GM18526 (cell line): ENCODE results near the gene CXCL17.

ENCODE experiments used
- POLR2A ChIP-seq: IDR thresholded peaks from 3 replicates; pipeline ENCODE4 v1.6.1; 2011; ENCODE audit not compliant: insufficient read length; ENCODE audit errors: extremely low read depth

Gene CXCL17

DNA sequence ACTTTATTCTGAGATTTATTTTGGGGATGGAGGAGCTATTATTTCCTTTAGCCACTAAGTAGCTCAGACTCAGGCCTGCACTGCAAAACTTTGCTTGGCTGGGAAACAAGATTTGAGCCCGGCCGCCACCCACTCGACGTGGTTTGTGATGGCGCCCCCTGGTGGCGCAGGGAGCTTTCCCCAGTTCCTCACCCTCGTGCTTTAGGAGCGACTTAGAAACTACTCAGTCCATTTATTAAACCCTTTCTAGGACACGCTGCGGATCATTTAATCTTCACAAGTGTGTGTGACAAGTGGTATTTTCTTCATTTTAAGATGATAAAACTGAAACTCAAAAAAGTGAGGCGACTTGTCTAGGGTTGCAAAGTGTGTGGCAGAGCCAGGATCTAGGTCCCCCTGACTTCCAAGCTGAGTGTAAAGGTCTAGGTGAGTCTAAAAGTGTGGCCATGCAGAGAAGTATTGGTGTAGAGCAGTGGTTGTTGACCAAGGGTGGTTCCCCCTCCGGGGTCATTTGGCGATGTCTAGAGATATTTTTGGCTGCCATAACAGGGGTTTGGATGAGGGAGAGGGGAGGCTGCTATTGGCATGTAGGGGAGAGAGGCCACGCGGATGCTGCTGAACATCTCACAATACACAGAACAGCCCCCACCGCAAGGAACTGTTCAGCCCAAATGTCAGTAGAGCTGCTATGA is 2.2 kb downstream of the CXCL17 start:
- TF ChIP-seq POLR2A: no peak

DNA sequence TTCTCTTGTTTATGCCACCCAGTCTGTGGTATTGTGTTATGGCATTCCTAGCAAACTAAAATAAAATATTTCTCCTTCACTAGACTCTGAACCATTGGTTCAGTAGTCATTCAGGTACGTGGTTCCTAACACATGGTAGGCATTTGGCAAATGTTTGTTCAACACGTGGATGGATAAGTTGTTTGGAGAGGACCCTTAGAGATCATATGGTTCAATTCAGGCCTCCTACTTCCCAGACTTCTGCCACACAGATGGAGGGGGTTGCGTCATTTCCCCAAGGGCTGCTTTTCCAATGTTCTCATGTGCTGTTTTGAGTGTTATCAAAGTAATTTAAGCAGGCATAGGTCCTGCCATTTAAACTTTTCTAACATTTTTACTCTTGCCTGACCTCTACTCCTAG is 6.7 kb downstream of the CXCL17 start:
- TF ChIP-seq POLR2A: no peak

DNA sequence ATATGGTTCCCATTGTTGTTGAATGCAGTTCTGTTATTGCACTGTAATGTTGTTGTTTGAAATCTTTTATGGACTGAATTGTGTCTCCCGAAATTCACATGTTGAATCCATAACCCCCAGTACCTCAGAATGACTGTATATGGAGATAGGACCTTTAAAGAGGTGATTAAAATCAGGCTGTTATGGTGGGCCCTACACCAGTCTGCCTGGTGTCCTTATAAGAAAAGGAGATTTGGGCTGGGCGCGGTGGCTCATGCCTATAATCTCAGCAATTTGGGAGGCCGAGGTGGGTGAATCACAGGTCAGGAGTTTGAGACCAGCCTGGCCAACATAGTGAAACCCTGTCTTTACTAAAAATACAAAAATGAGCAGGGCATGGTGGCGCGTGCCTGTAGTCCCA is 7.4 kb downstream of the CXCL17 start:
- TF ChIP-seq POLR2A: no peak

DNA sequence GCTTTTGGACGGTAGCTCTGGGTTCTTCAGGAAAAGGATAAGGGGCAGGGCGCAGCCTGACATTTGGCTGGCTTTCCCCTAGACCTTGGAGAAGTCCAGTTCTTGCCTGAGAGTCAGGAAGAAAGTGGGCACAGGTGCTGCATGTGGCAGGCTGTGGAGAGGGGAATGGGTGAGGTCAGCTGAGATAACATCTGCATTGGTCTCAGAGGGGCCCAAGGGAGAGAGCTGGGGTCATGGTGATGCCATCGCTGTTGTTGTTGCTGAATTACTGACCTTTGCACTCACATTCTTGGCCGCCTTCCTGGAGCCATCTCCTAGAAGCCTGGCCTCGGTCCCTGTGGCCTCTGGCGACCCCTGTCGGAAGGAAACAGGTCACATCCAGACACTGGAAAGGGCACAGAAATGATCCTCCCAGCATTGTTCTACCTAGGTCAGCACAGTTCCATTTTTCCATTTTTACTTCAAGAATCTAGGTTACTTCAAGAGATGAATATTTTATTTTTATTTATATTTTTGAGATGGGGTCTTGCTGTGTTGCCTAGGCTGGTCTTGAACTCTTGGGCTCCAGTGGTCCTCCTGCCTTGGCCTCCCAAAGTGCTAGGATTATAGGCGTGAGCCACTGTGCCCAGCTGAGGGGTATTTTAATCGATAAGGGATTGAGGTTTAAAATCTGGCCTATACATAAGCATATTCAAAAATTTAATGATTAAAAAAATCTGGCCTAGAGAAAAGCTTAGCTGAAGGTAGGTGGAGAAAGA is 9.1 kb downstream of the CXCL17 start:
- no peak for TF ChIP-seq POLR2A

DNA sequence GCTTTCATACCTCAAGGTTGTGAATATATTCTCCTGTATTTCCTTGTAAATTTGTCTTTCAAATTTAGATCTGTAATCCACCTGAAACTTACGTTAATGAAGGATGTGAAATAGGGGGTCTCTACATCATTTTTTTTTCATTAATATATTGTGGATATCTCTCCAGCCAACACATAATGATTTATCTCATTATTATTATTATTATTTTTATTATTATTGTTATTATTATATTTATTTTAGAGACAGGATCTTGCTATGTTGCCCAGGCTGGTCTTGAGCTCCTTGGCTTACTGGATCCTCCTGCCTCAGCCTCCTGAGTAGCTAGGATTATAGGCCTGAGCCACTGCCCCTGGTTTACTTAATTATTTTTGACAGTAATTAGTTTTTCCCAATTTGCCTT is 11.3 kb downstream of the CXCL17 start:
- no peak for TF ChIP-seq POLR2A

DNA sequence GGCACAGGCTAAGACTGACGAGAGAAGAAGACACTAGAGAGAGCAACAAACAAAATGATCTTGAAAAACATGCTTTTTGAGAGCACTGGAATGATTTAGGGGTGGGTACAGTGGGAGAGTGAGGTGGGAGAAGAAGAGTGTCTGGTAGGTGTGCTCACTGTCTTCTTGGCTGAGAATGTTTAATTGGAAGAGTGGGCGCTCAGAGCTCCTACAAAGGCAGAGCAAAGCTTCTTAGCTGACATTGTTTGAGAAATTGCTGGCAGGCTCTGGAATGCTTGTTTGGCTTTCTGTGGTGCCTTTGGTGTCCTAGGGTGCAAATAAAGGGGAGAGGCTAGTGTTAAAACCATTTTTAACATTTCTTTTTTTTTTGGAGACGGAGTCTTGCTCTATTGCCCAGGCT is 14.1 kb downstream of the CXCL17 start:
- no peak for TF ChIP-seq POLR2A

DNA sequence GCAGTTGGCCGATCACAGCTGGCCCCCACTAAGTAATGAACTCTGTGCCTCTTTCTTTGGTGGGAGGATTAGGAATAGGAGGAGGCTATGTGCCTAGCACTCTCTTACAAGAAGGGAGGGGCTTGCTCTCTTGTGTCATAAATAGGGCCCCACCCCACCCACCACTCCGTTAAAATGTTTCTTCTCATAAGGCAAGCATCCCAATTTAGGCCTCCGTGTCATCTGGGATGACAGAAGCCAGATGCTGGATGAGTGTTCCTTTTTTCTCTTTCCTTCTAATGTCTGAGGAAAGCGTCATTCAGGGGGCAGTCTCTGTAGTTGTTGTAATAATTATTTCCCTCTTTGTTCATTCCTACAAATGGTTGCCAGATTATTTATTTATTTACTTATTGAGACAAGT is 15.4 kb downstream of the CXCL17 start, which contains the start of gene LIPE:
TSS of gene LIPE (minus strand) at position 76 of the 400 bp plus-strand sequence. CDS start 239 bp downstream, outside the sequence.
- no peak for TF ChIP-seq POLR2A

DNA sequence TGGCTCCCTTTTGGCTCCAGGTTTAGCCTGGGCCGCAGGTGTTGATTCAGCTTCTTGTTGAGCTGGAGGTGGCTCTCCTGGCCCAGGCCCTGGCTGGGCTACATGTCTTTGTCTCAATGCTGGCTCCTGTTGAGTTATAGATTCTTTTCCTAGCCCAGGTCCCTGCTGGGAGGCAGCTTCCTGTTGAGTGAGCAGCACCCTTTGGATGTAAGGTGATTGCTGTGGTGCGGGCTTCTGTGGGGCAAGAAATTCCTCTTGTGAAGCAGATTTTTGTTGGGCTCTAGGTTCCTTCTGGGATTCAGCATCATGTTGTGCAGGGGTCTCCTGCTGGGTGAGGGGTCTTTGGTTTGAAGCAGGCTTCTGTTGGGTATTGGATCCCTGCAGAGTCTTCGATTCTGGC is 16.1 kb downstream of the CXCL17 start:
- no peak for TF ChIP-seq POLR2A

DNA sequence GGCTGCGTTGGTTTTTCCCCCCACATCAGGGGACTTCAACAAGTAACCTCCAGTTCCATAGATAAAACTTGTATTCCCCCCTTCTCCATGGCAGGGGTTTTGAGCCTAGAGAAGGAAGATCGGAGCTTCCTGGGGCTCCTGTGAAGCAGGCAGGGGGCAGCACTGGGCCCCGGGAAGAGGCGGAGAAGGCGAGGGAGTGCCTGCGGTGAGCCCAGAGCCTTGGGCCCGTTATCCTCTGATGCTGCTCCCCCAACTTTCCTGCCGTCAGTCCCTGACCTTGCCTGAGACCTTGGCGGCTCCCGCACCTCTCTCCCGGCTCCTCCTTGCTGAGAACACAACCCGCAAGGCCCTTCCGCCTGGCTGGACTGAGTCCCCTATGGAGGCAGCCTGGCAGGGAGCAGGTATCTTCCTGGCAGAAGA is 18.0 kb downstream of the CXCL17 start:
- no peak for TF ChIP-seq POLR2A

DNA sequence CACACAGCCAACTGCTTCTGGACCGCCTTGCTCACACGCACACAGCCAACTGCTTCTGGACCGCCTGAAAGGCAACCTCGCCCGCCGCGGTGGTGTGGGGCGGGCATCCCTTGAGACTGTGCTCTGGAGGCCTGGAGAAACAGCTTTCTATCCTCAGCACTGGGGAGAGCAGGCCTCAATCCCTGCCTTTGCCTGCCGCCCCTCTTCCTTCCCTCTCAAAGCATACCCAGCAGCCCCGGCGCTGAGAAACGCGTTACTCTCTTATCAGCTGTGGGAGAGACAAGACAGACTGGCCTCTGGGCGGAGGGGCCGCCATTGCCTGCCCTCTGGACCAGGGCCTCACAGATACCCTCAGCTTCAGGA is 18.4 kb downstream of the CXCL17 start:
- TF ChIP-seq POLR2A: no peak

DNA sequence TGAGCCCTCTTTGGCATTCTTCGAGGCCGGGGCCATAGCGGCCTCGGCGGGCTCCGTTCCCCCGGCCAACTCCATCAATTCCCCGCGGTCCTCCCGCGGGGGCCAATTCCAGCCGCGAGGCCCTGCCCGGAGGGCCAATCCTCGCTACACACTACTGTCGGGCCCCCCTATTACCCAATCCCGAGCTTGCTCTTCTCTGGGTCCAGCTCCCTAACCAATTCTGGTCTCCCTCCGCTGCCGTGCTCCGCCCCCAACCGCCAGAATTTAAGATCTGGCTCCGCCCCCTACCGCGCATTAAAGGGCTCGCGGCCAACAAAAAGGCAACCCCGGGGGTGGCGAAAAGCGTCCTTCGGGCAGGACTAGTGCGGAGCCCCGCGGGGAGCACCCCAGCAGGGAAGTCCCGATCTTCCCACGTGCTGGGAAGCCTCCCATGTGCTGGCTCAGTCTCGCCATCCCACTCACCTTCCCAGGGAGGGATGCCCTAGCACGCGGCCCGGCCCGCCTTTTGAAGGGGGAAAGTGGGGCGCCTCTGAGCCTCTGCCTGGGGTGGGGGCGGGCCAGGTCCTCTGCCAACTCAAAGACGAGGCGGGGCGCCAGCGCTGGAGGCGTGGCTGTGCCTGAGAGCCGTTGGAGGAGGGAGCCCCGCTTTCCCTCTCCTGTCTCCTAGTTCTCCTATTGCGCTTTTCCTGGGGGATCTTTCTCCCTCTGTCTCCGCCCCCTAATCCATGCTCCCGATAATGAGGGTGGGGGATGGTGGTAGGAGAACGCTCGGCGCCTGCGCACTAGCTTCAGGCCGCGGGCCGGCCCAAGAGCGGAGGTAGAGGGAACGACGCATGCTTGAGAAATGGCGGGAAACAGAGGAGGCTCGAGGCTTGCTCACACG is 19.0 kb downstream of the CXCL17 start:
- peak; percentile 43 for TF ChIP-seq POLR2A

DNA sequence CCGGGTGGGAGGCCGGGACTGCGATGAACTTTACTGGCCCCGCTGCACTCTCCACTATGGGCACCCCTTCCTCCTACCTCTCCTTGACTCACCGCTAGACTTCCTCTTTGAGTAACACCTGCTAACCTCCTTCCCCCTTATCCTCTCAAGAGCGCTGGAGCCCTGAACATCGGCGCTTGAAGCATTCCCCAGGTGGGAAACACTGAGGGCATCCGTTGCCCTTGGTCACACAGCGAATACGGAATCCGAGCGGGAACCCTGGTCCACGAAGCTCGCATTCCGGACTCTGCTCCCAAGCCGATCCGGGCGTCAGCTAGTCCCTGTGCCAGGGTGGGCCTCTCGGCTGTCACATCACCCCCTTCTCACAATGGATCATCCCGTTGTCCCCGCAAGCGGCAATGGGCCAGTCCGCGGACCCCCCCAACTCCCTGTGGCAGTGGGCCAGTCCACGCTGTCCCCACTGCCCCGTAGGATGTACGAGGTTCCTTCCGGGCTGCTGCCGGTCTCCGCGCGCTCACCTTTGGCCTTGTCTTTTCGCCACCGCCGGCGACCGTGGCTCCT is 19.8 kb downstream of the CXCL17 start:
- TF ChIP-seq POLR2A: no peak

DNA sequence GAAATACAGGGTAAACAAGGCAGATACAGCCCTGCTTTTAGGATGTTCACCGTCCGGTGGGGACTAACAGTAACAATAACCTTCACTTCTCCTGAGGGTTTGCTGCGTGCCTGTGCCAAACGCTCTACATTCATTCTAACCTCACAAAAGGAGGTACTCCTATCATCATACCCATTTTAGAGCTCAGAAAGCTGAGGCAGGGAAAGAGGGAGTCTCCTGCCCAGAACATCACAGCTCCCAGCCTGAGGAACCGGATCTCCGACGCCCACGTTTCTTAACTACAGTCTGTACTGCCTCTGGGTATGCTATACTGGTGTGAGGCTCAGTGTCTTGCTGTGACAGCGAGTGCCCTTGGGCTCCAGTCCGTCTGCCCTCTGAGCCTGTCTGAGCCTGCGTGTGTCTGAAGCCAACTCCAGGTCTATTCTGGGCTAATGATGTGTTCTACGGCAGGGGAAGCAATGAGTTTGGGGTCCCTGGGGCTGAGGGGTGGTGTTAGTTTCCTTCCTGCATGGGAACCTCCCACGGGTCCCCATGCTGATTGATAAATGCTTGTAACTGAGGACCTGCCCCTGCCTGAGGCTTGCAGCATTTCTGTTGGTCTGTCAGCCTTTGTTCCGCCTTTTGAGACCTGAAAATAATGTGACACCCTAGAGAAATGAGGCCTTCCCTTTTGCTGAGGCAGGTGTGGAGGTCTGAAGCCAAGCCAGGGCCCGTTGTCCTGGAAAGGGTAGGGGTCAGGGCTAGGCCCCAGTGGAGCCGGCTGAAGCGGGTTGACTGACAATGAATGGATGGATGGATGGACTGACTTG is 20.4 kb downstream of the CXCL17 start:
- no peak for TF ChIP-seq POLR2A

DNA sequence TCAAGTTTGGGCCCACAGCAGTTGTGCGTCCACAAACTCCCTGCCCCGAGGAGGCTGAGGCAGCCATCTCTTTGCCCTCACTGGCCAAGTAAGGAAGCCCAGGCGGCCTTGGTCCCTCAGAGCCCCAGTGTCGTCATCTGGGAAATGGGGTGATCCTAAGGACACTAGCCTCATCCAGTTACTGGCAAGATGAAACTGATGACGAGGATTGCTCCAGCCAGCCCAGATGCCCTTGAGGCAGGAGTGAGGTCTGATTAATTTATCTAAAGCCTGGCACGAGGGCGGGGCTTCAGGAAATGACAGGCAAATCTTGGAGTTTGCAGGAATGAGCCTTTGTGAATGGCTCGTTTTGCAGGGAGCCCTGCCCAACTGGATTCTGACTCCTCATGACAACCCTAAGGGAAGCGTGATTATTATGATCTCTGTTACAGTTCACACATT is 21.1 kb downstream of the CXCL17 start:
- TF ChIP-seq POLR2A: no peak
